AG10803 (cell line): ENCODE data around the gene DAAM2.
A peak's percentile ranks its signal among the peaks of the same experiment; 100 is the strongest.

Source experiments
- DNase-seq: peaks from one replicate; pipeline ENCODE4 v3.0.0; 2010; ENCODE audit warnings: low read depth
- H3K4me3 ChIP-seq: 2 replicates; pipeline ENCODE4 v1.5.1; 2011; ENCODE audit warnings: mild to moderate bottlenecking, low read length, control low read depth
- TF ChIP-seq, protein P1 (sequence below): conservative IDR thresholded peaks from 2 replicates; pipeline ENCODE4 v1.5.1; 2011; ENCODE audit warnings: mild to moderate bottlenecking, low read length, control low read depth, inconsistent platforms

The DAAM2 gene

DNA sequence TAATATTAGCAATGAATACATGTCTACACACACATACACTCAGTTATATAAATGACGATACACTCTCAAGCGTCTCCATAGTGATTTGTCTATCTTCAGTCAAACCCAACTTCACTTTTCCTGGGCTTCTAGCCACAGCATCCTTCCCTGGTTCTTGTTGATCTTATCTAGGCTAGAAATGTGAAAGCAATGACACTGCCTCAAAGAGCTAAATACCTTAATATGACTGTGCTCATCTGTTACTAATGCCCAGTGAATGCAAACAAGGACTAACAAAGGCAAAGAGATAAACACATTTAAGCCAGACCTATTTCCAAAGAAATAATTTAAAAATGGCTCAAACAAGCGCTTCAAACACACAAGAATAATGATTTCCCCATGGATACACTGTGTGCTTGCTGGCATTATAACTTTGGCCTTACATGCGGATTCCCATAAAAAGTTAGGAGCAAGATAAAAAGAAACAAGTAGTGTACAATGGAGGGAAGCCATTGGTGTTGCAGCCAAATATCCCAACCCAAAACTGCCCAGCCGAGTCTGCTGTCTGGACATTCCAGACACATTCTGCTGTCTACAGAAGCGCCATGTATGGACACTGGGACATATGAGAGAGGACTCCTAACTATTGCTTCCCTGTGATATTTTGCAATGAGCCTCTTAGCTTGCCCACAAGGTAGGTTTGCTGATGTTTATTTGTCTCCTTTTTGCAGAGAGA is 19.5 kb upstream of the DAAM2 start:
- peak; percentile 91 for DNase-seq
- no peak overlapping the region for H3K4me3 ChIP-seq
- TF ChIP-seq, protein P1, sequence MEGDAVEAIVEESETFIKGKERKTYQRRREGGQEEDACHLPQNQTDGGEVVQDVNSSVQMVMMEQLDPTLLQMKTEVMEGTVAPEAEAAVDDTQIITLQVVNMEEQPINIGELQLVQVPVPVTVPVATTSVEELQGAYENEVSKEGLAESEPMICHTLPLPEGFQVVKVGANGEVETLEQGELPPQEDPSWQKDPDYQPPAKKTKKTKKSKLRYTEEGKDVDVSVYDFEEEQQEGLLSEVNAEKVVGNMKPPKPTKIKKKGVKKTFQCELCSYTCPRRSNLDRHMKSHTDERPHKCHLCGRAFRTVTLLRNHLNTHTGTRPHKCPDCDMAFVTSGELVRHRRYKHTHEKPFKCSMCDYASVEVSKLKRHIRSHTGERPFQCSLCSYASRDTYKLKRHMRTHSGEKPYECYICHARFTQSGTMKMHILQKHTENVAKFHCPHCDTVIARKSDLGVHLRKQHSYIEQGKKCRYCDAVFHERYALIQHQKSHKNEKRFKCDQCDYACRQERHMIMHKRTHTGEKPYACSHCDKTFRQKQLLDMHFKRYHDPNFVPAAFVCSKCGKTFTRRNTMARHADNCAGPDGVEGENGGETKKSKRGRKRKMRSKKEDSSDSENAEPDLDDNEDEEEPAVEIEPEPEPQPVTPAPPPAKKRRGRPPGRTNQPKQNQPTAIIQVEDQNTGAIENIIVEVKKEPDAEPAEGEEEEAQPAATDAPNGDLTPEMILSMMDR = no peak

DNA sequence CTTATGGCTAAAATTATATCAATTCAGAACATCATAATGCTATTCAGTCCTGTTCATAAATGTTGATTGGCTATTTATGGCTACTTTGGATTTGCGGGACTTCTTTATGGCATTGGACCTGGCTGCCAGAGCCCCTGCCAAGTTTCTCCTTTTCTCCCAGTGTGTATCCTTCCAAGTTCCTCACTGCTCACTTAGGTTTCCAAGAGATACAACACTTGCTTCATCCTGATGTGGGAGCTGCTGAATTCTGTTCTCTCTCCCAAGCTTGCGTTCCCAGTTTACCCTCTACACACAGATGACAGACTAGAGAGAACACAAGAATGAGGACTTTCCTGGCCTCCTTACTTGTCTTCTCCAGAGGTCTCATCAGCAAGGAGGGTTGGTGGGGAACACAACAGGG is 18.4 kb upstream of the DAAM2 start:
- no peak overlapping the region for H3K4me3 ChIP-seq
- TF ChIP-seq, protein P1 = no peak
- no peak for DNase-seq

DNA sequence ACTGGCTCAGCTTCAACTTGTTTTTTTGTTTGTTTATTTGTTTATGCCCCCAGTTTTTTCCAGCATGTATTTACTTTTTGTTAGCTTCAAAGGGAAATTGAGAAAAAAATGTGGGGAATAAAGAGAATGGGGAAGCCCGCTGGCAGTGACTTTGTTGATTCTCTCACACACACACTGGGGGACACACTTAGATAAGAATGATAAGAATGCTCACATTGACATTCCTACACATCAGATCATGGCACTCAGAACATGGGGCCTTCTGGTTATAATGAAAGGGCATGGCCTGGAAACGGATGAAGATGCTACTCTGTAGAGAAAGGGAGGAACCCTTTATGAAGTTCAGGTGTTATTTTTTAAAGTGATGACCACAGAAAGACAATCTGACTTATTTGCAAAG is 15.6 kb upstream of the DAAM2 start:
- no peak overlapping the region for H3K4me3 ChIP-seq
- TF ChIP-seq, protein P1 = no peak
- no peak for DNase-seq

DNA sequence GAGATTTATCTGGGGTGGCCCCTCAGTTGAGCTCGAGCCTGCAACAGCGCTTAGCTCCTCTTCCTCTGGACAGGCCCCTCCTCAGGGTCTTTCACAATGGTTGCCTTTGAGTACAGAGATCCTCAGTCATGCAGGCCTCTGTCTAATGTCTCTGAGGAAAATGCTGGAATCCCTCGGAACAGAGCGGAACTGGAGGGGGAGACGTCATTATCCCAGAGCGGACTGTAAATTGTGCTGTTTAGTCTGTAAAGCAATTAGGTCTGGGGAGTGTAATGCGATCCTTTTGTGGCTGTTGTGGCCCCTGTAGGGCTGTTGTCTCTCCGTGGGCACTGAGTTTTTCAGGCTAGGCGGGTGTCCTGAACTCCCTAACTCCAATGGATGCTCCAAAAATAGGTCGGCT is 15.0 kb upstream of the DAAM2 start:
- TF ChIP-seq, protein P1 = no peak
- DNase-seq = no peak
- H3K4me3 ChIP-seq = no peak overlapping the region

DNA sequence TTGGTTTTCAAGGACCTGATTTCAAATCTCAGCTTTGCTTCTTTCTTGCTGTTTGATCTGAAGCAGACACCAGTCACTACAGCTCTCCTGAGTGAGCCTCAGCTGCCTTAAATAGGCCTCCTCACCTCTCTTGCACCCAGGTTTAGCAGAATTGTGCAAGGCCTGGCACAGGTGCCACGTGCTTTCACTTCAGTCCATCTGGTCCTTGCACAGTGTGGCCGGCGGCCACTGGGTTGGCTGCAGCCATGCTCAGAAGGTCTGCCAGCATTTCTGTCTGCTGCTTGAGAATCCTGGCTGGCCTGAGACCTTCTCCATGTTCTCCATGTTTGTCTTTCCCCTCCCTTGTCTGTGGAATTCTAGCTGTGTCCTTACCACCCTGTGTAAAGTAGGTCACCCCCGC is 14.5 kb upstream of the DAAM2 start:
- TF ChIP-seq, protein P1 = no peak
- DNase-seq = no peak
- H3K4me3 ChIP-seq = no peak overlapping the region

DNA sequence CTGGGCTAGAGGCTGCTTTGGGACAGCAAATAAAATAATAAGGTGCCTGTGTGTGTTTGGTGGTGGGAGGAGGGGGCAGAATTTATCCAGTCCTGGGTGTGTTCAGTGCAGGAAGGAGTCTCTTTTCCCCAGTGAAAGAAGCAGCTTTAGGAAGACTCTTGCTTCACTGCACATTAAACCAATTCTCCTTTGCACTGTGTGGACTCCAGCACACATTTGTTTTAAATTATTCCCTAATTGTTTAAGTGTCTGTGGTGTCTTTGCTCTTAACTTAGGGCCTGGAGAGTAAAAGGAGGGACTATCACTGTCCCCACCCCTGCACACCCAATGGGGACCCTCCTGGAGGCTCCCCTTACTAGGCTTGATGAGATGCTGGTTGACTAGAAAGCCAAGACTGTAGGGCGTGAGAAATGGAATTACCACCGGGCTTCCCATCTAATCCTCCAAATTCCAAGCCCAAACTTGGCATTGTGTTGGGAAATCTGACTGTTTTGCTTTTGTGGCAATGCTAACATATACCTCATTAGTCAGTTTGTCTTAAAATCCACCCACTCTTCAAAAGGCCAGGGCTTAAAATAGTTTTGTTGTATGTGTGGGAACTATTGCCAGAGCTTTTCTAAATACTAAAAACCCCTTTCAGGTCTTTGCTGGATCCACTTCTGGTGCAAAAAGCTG is 13.5 kb upstream of the DAAM2 start:
- peak; percentile 81 for DNase-seq
- no peak overlapping the region for H3K4me3 ChIP-seq
- TF ChIP-seq, protein P1 = no peak

DNA sequence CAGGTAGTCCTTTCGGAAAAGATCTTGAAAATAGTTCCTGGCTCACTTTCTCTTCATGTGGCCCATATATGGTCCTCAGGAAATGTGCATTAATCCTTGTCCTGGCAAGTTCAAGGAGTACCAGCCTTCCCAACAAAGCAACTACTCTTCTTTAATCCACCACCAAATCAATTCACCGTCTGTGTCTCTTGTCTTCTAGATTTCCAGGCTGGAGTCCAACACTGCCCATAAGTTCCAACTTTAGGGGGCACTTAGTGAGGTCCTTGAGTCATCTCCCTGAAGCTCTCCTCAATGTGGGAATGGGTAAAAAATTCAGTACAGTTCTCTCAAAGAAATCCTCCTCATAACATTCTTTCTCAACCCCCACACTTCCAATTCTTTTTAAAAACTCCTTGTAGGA is 6.9 kb upstream of the DAAM2 start:
- H3K4me3 ChIP-seq = no peak overlapping the region
- TF ChIP-seq, protein P1 = no peak
- no peak for DNase-seq
